HG03095 (cell line): ENCODE data around the gene SEMA5B.

Experiments
- ATAC-seq: cut with Tn5 transposase; IDR thresholded peaks from one replicate; pipeline ENCODE4 v1.9.1; 2021; ENCODE audit warnings: moderate library complexity; ENCODE audit not compliant: unreplicated experiment

SEMA5B gene

DNA sequence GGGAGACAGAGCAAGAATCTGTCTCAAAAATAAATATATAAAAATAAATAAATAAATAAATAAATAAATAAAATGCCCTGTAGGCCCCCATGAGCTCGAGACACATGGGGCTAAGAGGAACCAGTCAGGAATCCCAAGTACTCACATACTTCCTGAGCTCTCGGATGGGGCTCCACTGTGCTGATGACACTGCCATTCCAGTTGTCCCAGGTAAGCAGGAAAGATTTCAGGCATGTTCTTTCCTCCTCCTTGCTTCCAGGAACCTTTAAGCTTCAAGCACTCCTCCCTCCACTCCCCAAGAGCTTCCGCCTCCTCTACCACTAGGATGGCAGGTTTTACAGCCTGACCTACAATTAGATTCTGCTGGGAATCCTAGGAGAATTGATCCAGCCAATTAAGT is 119.3 kb downstream of the SEMA5B start:
- ATAC-seq, result no peak

DNA sequence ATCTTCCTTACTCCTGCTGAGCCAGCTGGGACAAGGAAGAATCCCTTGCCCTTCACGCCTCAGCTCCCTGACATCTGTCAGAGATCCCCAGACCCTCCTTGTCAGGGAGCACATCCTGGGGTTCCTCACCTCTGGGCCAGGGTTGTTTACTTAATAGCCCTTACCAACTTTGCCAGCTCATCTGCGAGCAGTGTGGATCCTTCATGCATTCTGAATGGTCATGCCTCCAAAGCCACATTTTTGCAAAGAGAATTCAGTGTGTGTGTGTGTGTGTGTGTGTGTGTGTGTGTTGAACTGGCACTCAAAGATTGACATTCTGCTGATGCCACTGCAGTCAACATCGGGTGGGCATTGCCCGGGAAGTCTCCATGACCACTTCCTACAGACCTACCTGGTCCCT is 120.1 kb downstream of the SEMA5B start:
- ATAC-seq, result no peak

DNA sequence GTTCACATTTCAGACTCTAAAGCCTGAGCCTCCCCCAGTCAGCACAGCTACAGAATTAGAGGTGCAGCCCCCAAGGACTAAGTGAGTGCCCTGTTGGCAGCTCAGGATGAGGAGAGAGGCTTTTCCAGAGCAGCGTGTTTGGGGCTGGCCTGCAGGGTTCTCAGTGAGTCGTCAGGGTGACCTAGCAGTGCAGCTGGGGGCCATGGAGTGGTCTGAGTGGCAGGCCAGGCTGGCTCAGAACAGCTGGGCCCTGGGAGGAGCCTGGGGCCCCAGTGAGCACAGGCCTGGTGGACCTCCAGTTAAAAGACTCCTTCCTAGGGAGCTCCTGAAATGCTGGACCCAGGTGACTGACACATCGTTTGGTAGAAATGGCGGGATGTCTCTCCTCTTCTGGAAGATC is 124.4 kb downstream of the SEMA5B start:
- ATAC-seq, result no peak

DNA sequence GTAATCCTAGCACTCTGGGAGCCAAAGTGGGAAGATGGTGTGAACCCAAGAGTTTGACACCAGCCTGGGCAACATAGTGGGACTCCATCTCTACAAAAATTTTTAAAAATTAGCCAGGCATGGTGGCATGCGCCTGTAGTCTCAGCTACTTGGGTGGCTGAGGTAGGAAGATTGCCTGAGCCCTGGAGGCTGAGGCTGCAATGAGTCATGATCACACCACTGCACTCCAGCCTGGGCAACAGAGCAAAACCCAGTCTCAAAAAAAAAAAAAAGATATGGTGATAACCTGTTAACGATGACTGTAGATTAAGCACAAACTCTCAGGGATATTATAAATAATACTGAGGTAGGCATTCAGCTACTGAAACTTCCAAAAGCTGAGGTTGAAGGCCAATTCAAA is 125.2 kb downstream of the SEMA5B start:
- ATAC-seq, result no peak

DNA sequence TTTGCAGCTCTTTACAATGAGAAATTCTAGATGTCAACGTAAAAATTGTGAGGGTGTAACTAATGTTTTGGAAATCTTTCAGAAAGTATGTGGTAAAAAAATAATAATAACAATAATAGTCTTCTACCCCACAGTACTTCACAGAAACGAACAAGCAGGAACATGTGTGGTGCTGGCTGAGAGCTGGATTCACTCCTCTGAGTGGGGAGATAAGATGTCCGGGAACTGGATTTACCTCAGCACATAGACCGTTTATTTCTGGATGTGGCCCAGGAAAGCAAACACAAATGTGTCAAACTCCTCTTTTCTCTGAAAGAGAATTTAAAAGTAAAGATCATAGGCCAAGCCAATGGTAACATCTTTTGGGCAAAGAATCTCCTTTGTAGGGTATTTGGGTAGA is 129.3 kb downstream of the SEMA5B start:
- ATAC-seq, result no peak

DNA sequence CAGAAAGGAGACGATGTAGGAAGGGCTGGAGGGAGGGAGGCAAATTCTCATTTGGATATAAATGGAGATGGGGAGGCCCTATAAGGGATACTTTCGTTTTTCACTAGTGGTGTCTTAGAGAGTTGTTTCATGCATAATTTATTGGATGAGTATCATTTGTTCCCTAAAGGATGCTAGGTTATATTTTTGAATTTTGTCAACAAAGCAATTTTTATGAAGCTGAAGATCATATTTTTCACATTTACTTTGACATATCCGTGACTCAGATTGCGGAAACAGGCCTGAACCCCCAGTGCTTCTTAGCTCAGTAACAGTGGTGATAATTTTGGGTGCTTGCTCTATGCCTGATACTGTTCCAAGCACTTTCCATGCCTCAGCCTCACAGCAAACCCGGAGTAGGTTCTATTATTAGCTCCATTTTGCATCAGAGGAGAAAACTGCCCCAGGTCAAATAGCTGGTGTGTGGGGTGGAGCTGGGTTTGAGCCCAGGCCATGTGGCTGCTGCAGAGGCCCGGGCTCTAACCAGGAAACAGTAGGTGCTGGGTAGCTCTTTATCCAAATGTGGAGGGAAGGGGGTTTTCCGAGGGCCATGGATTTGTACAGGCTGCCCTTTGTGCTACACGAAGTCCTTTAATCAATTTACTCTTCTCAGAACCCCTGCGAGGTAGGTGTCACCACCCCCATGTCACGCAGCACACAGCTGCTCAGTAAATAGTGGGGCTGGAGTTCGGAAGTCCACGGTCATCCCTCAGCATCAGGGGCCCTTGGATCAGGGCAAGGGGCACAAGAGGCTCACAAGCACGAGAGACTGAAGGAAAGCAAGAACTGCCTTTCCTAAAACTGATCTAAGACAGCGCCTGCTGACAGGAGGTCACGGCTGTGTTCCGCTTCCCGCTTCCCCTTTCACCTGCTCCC is 133.6 kb downstream of the SEMA5B start:
- ATAC-seq, result no peak

DNA sequence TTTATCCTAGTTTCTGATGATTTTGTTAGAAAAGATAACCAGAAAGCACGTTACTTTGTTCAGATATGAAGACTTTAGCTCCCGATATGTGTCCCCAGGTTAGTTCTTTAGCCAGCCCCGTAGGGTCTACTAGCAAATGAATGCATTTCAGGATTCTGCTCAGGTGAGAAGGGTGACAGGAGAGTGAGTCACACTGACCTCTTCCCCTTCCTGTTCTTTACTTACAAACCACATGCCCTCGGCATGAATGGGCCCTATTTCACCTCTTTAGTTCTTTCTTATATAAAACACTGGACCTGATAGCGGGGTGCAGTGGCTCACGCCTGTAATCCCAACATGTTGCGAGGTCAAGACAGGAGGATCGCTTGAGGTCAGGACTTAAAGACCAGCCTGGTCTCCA is 134.3 kb downstream of the SEMA5B start:
- ATAC-seq, result peak; percentile 66

DNA sequence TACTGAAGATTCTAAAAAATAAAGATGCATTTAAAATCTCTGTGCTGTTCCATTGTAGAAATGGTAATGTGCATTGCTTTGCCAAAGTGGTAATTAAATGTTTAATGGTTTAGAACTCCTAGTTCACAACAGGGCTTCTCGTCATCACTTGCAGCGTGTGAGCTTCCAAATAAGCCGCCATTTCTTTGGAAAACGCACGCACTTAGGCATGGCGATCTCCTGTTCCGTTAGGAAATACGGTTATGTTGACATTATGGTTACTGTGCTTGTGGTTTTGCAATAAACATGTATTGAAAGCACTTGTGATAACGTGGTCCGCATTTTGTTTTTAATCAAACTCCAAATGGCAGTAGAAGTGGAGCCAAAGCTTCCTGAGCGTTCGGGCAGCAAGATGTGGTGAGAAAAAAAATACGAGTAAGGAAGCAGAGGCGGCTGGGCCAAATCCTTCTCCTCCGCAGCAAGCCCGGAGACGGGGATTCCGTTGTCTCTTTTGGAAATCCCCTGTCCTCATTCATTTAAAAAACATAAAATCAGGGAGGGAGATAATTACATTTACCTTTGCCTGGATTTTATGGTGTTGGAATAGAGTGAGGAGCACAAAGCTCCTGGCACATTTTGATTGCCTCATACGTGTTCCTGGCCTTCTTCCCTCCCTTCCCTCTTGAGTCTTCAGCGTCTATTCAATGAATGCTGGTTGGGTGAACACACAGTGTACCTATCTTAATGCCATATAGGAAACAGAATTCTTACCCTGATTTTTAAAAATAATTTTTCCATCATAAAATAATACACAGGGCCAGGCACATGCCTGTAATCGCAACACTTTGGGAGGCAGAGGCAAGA is 135.2 kb downstream of the SEMA5B start:
- no peak for ATAC-seq

DNA sequence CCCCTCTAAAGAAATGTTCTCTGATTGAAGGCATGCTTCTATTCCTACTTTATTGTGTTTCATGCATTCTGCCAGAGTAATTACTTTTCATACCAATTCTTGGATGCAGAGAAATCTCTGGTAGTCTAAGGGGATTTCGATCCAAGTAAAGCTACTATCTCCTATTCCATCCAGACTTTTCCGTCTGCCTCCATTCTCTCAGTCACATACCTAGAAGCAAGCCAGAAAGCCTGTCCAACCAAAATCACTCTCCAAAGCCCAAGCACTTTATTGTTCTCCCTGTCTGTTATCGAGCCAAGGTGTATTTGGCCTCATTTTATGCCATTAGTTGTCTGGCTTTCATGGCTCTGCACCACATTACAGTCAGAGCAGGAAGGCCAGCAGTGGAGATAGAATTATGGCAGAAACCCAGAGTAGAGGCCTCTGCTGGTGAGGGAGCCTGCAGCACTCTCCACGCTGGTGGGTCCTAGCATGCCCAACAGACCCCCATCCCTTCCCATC is 136.8 kb downstream of the SEMA5B start:
- ATAC-seq, result no peak

DNA sequence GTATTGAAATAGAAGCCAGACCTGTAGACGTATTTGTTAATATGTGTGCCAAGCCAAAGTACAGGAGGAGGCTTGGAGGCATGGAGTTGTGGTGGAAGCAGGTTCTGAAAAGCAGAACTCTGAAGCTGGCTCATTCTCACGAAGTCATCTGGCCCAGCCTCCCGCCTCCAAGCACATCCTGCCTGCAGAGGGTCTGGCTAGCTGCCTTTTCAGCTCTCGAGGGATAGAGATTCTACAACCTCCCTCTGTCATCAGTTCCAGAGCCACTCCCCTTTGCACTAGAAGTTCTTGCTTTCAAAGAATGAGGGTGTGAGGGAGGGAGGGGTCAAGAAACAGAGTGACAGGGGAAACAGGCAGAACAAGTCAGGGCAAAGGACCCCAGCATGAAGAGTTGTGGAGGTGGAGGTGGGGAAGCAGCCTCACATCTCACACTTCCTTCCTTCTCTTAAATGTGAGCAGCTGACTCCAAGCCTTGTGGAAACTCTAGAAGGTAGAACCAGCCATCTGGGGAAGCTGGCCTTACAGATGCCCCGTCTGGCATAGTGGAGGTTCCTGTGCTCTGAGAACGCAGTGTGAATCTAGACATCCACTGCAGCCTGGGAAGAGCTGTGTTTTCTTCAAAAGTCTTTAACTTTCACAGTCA is 137.4 kb downstream of the SEMA5B start:
- ATAC-seq, result no peak

DNA sequence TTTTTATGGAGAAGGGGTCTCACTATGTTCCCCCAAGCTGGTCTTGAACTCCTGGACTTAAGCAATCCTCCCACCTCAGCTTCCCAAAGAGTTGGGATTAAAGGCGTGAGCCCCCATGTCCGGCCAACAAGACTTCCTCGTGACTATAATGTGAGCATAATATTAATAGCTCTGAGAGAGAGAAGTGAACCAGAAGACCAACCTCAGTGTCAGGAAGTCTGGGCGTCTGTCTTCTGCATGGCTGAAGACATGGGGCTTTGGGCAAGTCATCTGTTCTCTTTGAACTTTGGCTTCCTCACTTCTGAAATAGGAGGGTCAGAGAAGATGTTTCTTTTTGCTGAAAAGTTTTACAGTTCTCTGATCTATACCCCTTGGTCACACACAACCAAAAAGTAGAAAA is 140.6 kb downstream of the SEMA5B start:
- no peak for ATAC-seq

DNA sequence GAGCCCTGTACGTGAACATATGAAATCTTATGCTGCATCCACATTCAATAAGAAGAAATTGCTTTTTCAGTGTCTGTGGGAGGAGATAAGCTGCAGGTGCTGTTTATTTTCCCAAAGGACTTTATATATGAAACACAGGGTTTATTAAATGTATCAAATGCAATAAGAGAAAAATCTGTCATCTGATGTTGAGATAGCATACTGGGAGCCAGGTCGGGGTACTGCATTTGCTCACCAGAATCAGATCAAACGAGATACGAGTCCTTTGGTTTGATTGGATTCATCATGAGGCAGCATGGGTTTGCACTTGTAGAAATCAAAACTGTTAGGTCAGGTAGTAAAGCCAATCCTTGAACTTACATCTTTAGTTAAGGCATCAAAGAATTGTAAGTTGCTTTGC is 141.3 kb downstream of the SEMA5B start:
- ATAC-seq, result no peak

DNA sequence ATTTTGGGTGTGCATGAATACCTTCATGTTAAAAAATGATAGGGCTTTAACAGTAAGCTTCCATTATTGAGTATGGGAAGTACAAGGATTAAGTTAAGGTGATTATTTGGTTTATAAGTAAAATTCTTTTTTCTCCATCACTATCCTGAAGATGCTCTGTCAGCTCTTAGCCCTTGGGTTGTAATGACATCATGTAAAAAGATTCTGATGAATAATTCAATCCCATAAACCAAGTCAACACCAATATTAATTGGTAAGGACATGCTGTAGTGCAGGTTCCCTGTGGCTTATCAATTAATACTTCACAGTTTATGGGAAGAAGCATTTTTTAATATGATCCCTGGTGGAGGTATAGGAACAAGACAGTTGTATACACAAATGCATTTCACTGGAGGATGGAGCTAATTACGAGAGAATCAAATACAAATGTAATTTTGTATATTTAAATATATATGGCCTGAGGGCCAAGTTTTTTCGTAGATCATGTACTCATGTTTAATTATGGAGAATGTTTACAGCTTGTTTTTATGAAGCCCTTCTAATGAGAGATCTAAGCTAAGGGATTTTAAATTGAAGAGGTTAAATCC is 145.1 kb downstream of the SEMA5B start:
- ATAC-seq, result no peak

DNA sequence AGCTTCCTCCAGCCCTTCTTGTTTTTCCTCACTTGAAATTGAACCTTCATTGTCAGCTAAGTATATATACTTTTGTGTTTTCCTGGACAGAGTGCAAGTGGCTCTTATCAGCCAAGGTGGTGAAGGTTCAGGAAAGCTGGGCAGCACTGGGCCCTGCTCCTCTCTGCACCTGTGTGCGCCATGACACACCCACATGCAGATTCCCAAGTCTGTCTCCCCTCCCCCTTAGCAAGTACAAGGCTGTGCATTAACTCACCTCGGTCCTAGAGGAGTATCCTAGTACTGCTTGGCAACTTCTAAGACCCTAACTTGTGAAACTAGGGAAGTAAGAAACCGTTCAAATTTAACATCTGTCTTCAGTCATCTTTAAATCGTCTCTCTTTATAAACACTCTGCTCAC is 146.9 kb downstream of the SEMA5B start:
- no peak for ATAC-seq

DNA sequence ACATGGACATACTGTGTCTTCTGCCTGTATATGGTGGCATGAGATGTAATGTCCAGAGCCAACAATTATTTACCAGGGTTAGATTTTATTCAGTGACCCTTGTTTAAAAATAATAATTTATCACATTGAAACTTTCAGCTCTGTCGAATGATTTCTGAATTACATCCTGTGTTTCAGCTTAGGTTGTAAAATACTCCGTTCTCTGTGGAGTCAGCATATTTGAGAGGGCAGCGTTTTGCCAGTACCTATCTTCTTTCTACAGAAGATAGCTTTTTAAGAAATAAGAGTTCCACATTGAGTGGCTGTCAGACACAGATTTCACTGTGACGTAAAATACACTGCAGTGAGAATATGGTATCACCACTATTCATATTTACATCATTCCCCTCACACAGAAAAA is 147.4 kb downstream of the SEMA5B start:
- no peak for ATAC-seq

DNA sequence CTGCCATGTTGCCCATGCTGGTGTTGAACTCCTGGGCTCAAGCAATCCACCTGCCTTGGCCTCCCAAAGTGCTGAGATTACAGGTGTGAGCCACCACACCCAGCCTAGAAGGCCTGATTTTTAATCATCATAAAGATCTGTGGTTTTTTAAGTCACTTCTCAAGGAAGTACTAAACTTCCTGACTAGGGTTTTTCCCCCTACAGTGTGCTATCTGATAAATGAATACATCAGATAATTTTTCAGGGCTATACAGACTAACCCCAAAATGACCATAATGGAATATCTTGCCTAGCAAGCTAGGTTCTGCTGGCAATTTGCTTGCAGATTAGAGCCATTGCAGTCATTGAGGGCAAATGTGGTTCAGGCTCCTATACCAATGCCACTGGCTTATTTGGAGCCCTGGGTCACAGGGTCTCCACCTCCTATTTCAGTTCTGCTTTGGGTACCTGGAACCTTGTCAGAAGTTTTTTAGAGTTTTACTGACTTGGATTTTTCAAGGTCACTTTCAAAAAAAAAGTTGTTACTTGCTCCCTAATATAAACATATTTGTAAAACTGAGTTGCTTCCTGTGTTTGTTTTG is 151.9 kb downstream of the SEMA5B start:
- no peak for ATAC-seq

DNA sequence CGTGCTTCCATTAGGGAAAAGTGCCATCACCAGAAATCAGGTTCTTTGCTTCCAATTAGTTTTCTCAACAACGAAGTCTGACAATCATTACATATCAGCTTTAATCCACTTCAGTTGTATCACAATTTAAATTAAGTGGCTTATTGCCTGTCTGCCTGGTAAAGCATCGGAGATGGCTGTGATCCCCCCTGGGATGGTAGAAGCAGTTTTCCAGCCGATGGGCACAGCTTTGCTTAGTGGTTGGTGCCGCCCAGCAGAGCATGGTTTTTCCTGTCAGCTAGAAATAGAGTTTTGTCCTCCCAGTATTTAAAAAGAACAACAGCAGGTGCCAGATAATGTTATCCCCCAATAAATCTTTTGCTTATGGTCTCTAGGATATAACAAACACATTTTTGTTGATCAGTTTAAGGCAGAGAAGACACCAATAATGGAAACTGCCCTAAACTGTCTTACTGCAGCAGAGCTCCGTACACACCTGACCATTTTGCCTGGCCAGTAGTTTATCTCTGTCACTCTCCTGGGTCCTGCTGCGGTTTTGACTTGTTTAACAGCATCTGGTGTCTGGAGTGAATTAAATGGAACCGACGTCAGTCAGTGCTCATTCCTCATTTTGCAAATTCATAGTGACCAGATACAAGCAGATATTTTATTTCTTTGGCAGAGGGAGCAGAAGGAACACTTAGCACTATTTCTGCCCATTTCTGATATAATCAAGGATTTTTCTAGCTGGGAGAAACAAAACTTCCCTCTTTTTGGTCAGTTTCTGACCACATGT is 153.6 kb downstream of the SEMA5B start:
- ATAC-seq, result no peak

DNA sequence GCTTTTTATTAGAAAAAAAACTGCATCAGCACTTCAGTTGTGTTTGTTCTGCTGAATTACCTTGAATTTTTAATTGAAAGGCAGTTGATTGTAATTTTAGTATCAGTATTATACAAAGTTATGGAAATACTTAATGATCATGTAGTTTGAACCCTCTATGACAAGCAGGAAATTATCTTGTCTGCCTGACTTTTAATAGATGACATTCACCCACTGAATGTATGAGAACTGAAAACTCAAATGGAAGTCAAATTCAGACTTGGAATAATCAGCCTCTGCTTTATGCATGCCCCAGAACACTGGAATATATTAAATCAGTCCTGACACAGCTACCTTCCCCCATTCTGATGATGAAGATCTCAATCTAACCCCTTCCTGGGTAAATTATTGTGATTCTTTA is 159.2 kb downstream of the SEMA5B start:
- ATAC-seq, result no peak

DNA sequence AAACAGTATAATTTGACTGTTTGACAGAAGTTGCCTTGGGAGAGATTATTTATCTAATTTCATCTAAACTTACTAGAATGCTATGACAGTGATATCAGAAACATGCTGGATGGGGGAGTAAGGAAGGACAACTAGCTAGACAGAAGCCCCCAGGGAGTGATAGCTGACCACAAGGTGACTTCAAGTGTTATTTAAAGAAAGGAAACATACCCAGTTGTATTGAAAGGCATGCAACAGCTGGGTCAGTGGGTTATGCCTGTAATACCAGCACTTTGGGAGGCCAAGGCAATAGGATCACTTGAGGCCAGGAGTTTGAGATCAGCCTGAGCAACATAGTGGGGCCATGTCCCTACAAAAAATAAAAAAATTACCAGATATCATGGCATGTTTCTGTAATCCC is 163.1 kb downstream of the SEMA5B start:
- no peak for ATAC-seq

DNA sequence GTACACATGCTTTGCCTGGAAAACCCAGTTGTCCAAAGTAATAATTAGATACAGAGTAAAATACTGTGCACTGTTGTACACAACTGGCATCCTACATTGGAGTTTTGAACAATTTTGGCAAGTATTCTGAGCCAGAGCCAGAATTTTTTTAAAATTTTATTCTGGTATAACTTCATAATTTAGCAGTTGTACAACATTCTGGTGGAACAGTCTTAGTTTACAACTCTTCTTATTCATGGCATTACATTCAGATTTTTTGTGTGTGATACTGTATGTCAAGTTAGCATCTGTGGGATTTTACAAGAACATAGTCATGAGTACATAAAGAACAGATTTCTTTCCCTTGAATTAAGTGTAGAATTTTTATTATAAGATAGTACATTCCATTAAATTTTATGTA is 165.2 kb downstream of the SEMA5B start:
- ATAC-seq, result no peak
